GM21367 (cell line): ENCODE results near the gene POLR1A.

ENCODE experiments used
- ATAC-seq: cut with Tn5 transposase; IDR thresholded peaks from one replicate; pipeline ENCODE4 v1.9.1; 2021; ENCODE audit not compliant: unreplicated experiment

POLR1A gene

GRCh38 chr2:86097114-86097896, 8.4 kb downstream of the POLR1A start:
- no peak for ATAC-seq

DNA sequence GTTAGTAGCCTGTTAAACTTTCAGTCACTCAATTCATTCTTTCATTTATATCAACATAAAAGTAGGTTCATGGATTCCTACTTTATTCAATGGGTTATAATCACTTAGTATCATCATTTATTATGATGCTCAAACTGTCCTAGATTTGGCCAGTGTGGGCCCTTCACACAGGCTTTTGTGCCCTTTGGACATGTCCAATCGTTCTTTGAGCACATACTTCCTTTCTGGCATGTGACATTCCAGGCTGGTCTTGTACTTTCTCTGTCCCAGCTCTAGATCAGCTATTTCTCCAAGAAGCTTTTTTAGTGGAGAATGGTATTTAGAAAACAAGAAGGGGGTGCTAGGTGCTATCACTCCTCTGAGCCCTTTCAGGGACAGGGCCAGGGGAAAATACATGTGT, 11.5 kb downstream of the POLR1A start:
- ATAC-seq = no peak

GRCh38 chr2:86087936-86088850, 17.5 kb downstream of the POLR1A start:
- no peak for ATAC-seq

DNA sequence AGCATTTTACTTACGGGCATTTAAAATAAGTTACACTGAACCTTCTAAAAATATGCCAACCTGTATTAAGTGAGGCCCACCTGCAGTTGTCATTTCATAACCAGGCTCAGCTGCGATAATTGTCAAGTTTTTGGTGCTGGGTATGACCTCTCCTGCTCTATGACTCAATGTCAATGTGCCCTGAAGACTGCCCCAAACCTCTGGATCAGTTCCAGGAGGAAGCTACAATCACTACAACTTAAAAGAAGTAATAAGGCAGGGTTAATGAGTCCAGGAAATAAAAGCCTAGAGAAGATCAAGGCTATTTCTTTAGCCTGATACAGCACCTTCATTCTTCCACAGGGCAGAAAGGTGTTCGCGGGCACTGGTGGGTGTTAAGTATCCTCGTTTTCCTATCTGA, 22.9 kb downstream of the POLR1A start:
- ATAC-seq = no peak

DNA sequence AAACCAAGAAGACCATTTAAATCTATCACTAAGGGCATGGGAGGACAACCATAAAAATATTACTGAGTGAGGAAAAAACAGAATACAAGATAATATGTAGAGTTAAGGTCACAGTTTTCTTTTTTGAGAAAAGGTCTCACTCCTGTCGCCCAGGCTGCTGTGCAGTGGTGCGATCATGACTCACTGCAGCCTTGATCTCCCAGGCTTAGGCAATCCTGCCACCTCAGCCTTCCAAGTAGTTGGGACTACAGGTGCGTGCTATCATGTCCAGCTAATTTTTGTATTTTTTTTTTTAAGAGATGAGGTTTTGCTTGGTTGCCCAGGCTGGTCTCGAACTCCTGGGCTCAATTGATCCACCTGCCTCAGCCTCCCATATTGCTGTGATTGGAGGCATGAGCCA, 24.0 kb downstream of the POLR1A start:
- no peak for ATAC-seq

DNA sequence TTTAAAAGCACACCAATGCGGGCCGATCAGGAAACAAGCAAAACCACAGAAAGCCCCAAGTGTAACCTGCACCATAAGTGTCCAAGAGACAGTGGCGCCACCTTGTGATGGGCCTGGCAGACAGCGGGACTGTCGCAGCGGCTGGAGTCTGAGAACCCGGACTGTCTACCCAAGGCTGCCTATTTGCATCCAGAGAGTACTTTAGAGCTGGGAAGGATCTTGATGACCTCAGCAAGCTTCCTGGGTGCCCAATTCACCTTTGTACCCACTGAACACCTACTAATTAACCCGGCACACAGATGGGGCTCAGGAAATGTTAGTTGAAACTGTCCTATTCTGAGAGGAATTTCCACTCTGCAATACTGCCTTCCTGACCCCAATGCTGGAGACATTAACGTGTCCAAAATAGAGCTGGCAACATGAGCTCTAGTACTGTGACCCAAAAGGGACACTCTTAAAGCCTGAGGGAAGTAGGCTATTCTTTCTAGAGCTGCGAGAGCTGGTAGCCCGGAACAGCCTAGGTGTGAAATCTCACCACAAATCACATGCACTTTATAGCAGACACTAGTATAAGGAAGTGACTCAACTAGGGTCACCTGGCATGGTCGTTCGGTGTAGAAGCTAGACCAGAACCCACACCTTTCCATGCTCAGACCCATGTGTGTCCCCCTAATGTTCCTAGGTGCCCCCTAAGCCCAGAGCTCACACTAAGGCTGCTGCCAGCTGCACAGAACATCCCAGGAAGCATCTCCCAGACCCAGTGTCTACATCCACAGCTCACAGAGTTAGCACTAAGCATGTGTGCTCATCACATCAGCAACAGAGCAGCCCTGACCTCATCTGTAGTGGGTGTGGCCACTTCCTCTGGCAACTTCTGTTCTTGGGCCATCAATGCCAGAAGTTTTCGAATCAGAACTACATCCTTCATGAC, 25.4 kb downstream of the POLR1A start:
- peak; percentile 73 for ATAC-seq

GRCh38 chr2:86078774-86079545, 26.7 kb downstream of the POLR1A start:
- ATAC-seq = no peak

- ATAC-seq = no peak
Measured at GRCh38 chr2:86075886-86076285, 29.8 kb downstream of the POLR1A start.

GRCh38 chr2:86074811-86075210, 30.9 kb downstream of the POLR1A start:
- ATAC-seq = no peak

- no peak for ATAC-seq
Measured at GRCh38 chr2:86074256-86074655, 31.4 kb downstream of the POLR1A start.

GRCh38 chr2:86073225-86073624, 32.5 kb downstream of the POLR1A start:
- ATAC-seq = no peak

GRCh38 chr2:86072271-86072858, 33.3 kb downstream of the POLR1A start:
- peak; percentile 55 for ATAC-seq

DNA sequence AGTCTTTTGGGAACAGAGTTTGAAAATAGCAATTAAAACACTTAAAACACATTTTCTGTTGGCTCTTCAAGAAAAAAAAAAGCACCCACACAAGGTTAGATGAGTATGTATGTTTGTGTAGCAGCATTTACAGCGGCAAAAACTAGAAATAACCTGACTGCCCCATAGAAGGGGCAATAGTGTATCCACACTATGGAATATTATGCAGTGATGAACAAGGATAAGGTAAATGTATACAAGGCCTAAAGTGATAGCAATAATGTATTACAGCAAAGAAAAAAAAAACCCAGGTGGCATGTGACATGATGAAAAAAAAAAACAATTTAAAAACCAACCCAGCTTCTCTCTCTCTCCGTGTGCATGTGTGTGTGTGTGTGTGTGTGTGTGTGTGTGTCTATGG, 34.8 kb downstream of the POLR1A start:
- no peak for ATAC-seq

GRCh38 chr2:86069783-86070339, 35.8 kb downstream of the POLR1A start:
- ATAC-seq = no peak

- ATAC-seq = no peak
Measured at GRCh38 chr2:86069091-86069685, 36.5 kb downstream of the POLR1A start.

DNA sequence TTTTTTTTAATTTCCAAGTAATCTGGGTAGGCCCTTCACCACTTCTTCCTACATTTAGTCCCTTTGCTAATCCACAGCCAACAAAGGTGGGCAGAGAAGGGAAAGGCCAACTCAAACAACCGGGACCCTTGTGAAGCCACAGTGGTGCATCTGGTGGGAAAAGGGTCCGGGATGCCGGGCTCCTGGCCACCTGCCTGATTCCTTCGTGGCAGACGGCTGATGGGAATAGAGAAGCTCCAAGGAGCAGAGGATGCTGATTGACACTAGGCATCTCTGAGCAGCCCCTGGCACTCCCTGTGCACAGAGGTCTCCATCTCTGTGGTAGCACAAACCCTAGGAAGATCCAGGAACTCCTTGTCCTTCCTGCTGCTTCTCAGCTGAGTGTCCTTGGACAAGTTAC, 37.0 kb downstream of the POLR1A start:
- no peak for ATAC-seq

DNA sequence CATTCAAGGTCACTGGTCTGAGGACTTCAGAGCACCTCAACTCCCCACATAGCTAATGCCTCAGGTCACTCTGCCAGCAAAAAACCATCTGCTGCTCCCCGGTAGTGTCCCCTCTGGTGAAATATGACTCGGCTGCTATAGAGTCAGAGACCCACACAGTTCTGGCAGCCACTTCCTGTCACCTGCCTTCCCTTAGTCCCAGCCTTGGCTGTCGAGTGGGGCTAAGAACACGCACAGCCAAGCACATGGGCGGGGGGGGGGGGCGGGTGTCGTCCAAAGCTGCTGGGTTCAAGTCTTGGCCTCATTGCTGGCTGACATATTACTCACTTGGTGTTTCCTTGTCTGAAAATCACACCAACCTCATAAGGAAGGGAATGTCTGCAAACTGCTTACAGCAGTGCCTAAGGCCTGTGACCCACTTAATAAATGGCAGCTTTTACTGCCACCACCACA, 37.5 kb downstream of the POLR1A start:
- no peak for ATAC-seq

GRCh38 chr2:86066915-86067314, 38.8 kb downstream of the POLR1A start:
- no peak for ATAC-seq

DNA sequence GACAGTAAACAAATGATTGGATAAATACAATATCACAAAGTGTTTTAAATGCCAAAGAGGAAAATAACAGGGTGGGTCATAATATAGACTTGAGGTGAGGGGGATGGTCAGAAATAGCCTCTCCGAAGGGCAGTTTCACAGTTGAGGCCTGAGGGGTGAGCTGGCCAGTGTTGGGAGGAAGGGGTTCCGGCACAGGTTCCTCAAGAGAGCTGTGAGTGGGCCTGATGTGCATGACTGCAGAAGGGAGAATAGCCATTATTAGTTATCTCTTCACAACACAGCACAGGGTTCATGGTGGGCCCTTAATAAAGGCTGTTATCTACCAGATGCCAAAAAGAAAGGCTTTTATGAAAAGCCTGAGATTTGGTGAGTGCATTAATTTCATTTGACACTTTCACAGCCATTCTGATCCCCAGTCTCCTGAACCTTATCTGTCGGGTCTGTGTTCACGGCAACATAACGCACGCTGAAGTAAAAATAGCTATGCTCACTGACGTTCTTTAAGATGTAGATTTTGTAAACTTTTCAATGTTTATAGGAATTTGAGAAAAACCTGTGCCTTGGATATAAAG, 39.6 kb downstream of the POLR1A start:
- ATAC-seq = no peak
